ENCODE results near the gene SLC22A25. TPM values are rescaled to one million over a fixed set of nuclear protein-coding genes. Genes with fewer than 3 reads are reported as not detected.

SLC22A25 gene
- total RNA-seq, 1 donor from 2014 or later = not detected

DNA sequence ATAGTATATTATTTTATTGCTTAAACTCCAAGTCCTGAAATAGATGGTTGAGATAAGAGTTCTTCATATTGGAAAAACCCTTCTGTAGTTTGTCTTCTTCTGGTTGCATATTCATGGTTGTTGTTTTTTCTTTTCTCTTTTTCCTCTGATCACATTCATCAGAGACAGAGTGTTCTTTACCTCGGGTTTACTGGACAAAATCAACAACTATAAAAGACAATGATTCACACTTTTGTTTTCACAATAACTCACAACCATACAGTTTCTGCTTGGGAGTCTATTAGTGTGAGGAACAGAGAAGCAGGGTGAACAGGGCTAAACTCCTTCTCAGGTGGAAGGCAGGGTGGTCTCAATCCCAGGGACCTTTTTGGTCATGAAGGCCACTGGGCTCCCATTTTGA lies 2.6 kb upstream of the SLC22A25 start:
- TF ChIP-seq, protein P1, sequence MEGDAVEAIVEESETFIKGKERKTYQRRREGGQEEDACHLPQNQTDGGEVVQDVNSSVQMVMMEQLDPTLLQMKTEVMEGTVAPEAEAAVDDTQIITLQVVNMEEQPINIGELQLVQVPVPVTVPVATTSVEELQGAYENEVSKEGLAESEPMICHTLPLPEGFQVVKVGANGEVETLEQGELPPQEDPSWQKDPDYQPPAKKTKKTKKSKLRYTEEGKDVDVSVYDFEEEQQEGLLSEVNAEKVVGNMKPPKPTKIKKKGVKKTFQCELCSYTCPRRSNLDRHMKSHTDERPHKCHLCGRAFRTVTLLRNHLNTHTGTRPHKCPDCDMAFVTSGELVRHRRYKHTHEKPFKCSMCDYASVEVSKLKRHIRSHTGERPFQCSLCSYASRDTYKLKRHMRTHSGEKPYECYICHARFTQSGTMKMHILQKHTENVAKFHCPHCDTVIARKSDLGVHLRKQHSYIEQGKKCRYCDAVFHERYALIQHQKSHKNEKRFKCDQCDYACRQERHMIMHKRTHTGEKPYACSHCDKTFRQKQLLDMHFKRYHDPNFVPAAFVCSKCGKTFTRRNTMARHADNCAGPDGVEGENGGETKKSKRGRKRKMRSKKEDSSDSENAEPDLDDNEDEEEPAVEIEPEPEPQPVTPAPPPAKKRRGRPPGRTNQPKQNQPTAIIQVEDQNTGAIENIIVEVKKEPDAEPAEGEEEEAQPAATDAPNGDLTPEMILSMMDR (IDR thresholded peaks at IDR 0.05; ENCODE audit: insufficient read depth, low read length, poor library complexity, severe bottlenecking) = no peak
- no peak overlapping the region for H3K4me3 ChIP-seq (ENCODE audit: low read depth, low read length)
- H3K27me3 ChIP-seq (ENCODE audit: control insufficient read depth, insufficient read depth, low read length) = no peaks in the 10 kb centered on the region
- no peaks in the 10 kb centered on the region for H3K36me3 ChIP-seq (ENCODE audit: control insufficient read depth, insufficient read depth, low read length)
- no peak for DNase-seq (ENCODE audit: low read depth)

DNA sequence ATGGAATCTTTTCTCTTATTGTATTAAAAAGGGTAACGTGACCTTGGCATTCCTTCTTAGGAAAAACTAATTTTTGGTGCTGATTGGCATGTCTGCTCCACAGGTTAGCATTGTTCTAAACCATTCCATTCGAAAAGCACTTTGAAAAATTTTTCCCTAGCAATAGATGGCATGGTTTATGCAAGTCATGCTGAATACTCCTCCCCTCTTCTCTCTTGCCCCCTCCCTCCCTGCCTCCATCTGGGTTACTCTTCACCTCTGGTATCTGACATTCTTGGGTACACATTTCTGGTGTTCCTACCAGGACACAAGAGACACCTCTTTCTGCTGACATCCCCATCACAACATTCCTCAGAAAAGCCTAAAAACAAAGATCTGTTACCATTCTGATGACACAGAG lies 1.5 kb upstream of the SLC22A25 start:
- no peak overlapping the region for H3K4me3 ChIP-seq (ENCODE audit: low read depth, low read length)
- no peaks in the 10 kb centered on the region for H3K36me3 ChIP-seq (ENCODE audit: control insufficient read depth, insufficient read depth, low read length)
- TF ChIP-seq, protein P1 (IDR thresholded peaks at IDR 0.05; ENCODE audit: insufficient read depth, low read length, poor library complexity, severe bottlenecking) = no peak
- H3K27me3 ChIP-seq (ENCODE audit: control insufficient read depth, insufficient read depth, low read length) = no peaks in the 10 kb centered on the region
- no peak for DNase-seq (ENCODE audit: low read depth)

DNA sequence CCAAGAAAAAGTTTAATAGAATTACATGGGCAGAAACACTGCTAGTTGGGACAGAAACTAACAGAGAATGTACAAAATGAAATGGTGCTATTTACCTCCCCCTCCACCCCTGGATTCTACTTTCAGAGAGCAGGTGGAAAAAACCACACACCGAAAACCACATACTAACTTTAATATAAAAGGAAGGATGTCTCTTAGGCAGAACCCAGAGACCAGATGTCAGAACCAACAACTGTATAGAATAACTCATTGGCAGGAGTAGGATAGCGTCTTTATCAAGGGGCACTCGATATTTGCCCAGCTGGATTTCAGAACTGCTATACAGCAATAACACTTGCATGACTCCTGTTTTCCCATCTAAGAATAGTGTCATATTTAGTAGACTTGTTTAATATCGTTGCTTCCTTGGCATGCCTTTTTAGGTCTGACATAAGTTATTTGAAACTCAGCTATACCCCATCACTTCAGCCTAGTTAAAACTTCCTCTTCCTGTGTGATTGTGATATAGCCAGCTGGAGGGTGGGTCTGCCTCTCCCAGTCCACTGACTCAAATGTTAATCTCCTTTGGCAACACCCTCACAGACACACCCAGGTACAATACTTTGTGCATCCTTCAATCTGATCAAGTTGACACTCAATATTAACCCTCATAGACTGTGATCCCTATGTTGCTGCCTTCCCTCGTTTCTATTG lies 1.2 kb downstream of the SLC22A25 start:
- TF ChIP-seq, protein P1 (IDR thresholded peaks at IDR 0.05; ENCODE audit: insufficient read depth, low read length, poor library complexity, severe bottlenecking) = no peak
- Histone ChIP-seq H3K27me3 (ENCODE audit: control insufficient read depth, insufficient read depth, low read length) (no peaks in the 10 kb centered on the region), H3K36me3 (ENCODE audit: control insufficient read depth, insufficient read depth, low read length) (no peaks in the 10 kb centered on the region), H3K4me3 (ENCODE audit: low read depth, low read length) (no peak overlapping the region)
- no peak for DNase-seq (ENCODE audit: low read depth)

DNA sequence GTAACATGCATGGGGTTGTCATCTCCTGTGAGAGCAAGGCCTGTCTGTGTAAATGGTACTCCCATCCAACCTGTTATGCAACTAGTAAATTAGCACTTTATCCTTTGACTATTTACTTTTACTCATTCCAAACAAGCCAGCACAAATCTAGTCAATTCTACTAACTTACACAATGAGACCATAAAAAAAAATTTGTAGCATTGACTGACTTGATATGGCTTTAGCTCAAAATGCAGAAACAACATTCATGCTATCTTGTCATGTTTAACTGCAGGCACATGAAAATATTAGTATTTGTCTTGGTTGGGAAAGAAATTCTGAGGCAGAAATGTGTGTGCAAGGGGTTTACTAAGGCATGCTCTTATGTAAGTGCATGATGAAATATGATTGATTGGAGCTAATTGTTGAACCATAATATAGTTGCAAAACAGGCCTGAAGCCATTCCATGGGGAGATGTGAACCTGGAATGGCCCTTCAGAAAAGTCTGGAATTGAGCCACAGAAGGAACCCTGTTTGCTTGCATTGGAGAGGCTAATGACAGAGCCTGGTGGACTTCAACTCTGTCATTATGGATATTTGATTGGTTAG lies 2.5 kb downstream of the SLC22A25 start:
- Histone ChIP-seq H3K27me3 (ENCODE audit: control insufficient read depth, insufficient read depth, low read length) (no peaks in the 10 kb centered on the region), H3K36me3 (ENCODE audit: control insufficient read depth, insufficient read depth, low read length) (no peaks in the 10 kb centered on the region), H3K4me3 (ENCODE audit: low read depth, low read length) (no peak overlapping the region)
- DNase-seq (ENCODE audit: low read depth) = no peak
- TF ChIP-seq, protein P1 (IDR thresholded peaks at IDR 0.05; ENCODE audit: insufficient read depth, low read length, poor library complexity, severe bottlenecking) = no peak

DNA sequence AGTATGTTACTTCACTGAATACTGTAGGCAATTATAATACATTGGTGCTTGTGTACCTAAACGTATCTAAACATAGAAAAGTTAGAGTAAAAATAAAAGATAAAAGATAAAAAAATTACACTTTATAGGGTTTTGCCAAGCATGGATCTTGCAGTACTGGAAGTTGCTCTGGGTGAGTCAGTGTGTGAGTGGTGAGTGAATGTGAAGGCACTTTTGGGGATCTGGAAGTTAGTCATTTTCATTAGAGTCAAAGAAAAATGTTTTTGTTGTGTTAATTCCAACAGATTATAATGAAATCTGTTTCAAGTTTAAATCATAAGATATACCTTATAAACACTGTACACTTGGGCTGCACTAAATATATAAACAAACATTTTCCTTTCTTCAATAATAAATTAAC lies 3.3 kb downstream of the SLC22A25 start:
- H3K36me3 ChIP-seq (ENCODE audit: control insufficient read depth, insufficient read depth, low read length) = no peaks in the 10 kb centered on the region
- H3K4me3 ChIP-seq (ENCODE audit: low read depth, low read length) = no peak overlapping the region
- TF ChIP-seq, protein P1 (IDR thresholded peaks at IDR 0.05; ENCODE audit: insufficient read depth, low read length, poor library complexity, severe bottlenecking) = no peak
- H3K27me3 ChIP-seq (ENCODE audit: control insufficient read depth, insufficient read depth, low read length) = no peaks in the 10 kb centered on the region
- DNase-seq (ENCODE audit: low read depth) = no peak

DNA sequence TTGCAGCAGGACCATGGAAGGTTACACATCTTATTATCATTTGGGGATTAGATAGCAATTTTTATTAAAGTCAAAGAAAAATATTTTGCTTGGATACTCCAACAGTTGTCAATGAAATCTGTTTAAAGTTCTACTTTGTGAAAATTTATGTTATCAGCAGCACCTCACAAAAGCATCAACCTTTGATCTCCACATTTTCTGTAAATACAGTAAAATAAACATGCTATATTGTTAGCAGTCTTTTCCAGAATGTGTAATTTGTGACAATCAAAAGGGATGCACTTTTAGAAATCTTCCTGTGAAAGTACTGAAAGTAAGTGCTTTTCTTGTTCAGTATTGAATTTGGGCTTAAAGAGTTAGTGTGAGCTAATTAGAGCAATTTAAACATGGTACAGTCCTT lies 4.1 kb downstream of the SLC22A25 start:
- Histone ChIP-seq H3K27me3 (ENCODE audit: control insufficient read depth, insufficient read depth, low read length) (no peaks in the 10 kb centered on the region), H3K36me3 (ENCODE audit: control insufficient read depth, insufficient read depth, low read length) (no peaks in the 10 kb centered on the region), H3K4me3 (ENCODE audit: low read depth, low read length) (no peak overlapping the region)
- no peak for DNase-seq (ENCODE audit: low read depth)
- TF ChIP-seq, protein P1 (IDR thresholded peaks at IDR 0.05; ENCODE audit: insufficient read depth, low read length, poor library complexity, severe bottlenecking) = no peak
